ENCODE data around the gene FAM185A. TPM values are rescaled to one million over a fixed set of nuclear protein-coding genes. Genes with fewer than 3 reads are reported as not detected.

FAM185A gene
- total RNA-seq, 2 experiments from 2014 or later = 4.5 to 4.9 TPM

GRCh38 chr7:102813191-102814024 lies 64.6 kb downstream of the FAM185A start:
- ChIA-PET CTCF (no interaction called here), POLR2A (no interaction called here)
- no peaks in the 10 kb centered on the region for H3K9me3 Mint-ChIP-seq
- H3K27ac Mint-ChIP-seq = no peak overlapping the region
- DNase-seq = no peak
- Histone ChIP-seq H3K36me3 (ENCODE audit: insufficient read depth, low read length) (no peaks in the 10 kb centered on the region), H3K4me1 (ENCODE audit: insufficient read depth, low read length) (no peaks in the 10 kb centered on the region), H3K4me3 (ENCODE audit: low read length) (no peak overlapping the region), H3K9me3 (ENCODE audit: control insufficient read depth in 1 of 2, insufficient read depth in 1 of 2, low read length in 2 of 2) (no peaks in the 10 kb centered on the region), H3K27ac (ENCODE audit: low read depth in 1 of 2, low read length in 2 of 2) (no peak overlapping the region), H3K27me3 (ENCODE audit: control insufficient read depth in 1 of 2, insufficient read depth in 2 of 2, low read length in 2 of 2) (no peaks in the 10 kb centered on the region)
- ATAC-seq (ENCODE audit: poor library complexity) = no peak
- H3K4me3 Mint-ChIP-seq = no peak overlapping the region
- intact Hi-C loops (cut with DNase I, micrococcal nuclease) = no loop called here
- H3K4me1 Mint-ChIP-seq (ENCODE audit: low read depth) = no peaks in the 10 kb centered on the region
- H3K27me3 Mint-ChIP-seq = no peaks in the 10 kb centered on the region
- peaks cover 28% of the 10 kb centered on the region for H3K36me3 Mint-ChIP-seq (ENCODE audit: low read depth)
- TF ChIP-seq, protein P1, sequence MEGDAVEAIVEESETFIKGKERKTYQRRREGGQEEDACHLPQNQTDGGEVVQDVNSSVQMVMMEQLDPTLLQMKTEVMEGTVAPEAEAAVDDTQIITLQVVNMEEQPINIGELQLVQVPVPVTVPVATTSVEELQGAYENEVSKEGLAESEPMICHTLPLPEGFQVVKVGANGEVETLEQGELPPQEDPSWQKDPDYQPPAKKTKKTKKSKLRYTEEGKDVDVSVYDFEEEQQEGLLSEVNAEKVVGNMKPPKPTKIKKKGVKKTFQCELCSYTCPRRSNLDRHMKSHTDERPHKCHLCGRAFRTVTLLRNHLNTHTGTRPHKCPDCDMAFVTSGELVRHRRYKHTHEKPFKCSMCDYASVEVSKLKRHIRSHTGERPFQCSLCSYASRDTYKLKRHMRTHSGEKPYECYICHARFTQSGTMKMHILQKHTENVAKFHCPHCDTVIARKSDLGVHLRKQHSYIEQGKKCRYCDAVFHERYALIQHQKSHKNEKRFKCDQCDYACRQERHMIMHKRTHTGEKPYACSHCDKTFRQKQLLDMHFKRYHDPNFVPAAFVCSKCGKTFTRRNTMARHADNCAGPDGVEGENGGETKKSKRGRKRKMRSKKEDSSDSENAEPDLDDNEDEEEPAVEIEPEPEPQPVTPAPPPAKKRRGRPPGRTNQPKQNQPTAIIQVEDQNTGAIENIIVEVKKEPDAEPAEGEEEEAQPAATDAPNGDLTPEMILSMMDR (IDR thresholded peaks at IDR 0.05) = no peak

DNA sequence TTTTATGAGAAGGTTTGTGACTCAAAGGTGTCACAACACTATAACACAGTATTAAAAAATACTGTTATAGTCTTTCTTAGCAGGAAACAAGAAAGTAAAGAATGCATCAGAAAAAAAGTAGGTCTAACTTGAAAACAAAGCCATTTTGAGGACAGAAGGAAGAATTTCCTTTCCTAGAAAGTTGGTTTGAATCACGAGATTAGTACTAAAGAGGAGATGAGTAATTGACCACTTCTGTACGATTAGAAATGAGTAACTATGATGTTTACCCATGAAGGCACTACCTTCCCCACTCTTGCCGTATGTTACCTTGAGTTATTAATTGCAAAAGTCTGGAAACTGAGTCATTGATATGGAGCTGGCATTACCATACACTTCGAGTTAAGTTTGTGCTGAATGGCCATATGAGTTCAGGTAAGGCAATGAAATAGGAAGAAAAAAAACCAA lies 65.2 kb downstream of the FAM185A start:
- no peaks in the 10 kb centered on the region for H3K4me1 ChIP-seq (ENCODE audit: insufficient read depth, low read length)
- ChIA-PET CTCF (no interaction called here), POLR2A (no interaction called here)
- intact Hi-C loops (cut with DNase I, micrococcal nuclease) = no loop called here
- no peak for DNase-seq
- Mint-ChIP-seq H3K9me3 (no peaks in the 10 kb centered on the region), H3K27me3 (no peaks in the 10 kb centered on the region), H3K4me3 (no peak overlapping the region), H3K27ac (no peak overlapping the region), H3K4me1 (ENCODE audit: low read depth) (no peaks in the 10 kb centered on the region), H3K36me3 (ENCODE audit: low read depth) (peaks cover 23% of the 10 kb centered on the region)
- no peaks in the 10 kb centered on the region for H3K36me3 ChIP-seq (ENCODE audit: insufficient read depth, low read length)
- H3K27me3 ChIP-seq (ENCODE audit: control insufficient read depth in 1 of 2, insufficient read depth in 2 of 2, low read length in 2 of 2) = no peaks in the 10 kb centered on the region
- H3K27ac ChIP-seq (ENCODE audit: low read depth in 1 of 2, low read length in 2 of 2) = no peak overlapping the region
- no peaks in the 10 kb centered on the region for H3K9me3 ChIP-seq (ENCODE audit: control insufficient read depth in 1 of 2, insufficient read depth in 1 of 2, low read length in 2 of 2)
- TF ChIP-seq, protein P1 (IDR thresholded peaks at IDR 0.05) = no peak
- no peak for ATAC-seq (ENCODE audit: poor library complexity)
- no peak overlapping the region for H3K4me3 ChIP-seq (ENCODE audit: low read length)

- TF ChIP-seq, protein P1 (IDR thresholded peaks at IDR 0.05) = no peak
- Mint-ChIP-seq H3K27ac (no peak overlapping the region), H3K4me1 (ENCODE audit: low read depth) (no peaks in the 10 kb centered on the region), H3K4me3 (no peak overlapping the region), H3K27me3 (no peaks in the 10 kb centered on the region), H3K9me3 (no peaks in the 10 kb centered on the region), H3K36me3 (ENCODE audit: low read depth) (peaks cover 21% of the 10 kb centered on the region)
- Histone ChIP-seq H3K4me3 (ENCODE audit: low read length) (no peak overlapping the region), H3K36me3 (ENCODE audit: insufficient read depth, low read length) (no peaks in the 10 kb centered on the region), H3K9me3 (ENCODE audit: control insufficient read depth in 1 of 2, insufficient read depth in 1 of 2, low read length in 2 of 2) (no peaks in the 10 kb centered on the region), H3K4me1 (ENCODE audit: insufficient read depth, low read length) (no peaks in the 10 kb centered on the region), H3K27ac (ENCODE audit: low read depth in 1 of 2, low read length in 2 of 2) (no peak overlapping the region), H3K27me3 (ENCODE audit: control insufficient read depth in 1 of 2, insufficient read depth in 2 of 2, low read length in 2 of 2) (no peaks in the 10 kb centered on the region)
- no peak for ATAC-seq (ENCODE audit: poor library complexity)
- CTCF ChIA-PET = no interaction called here
- POLR2A ChIA-PET = no interaction called here
- intact Hi-C loops (cut with DNase I, micrococcal nuclease) = no loop called here
- no peak for DNase-seq
These were observed 69.1 kb downstream of the FAM185A start for GRCh38 chr7:102817616-102818573.

All from CD4-positive, alpha-beta T cell (primary cell).